GM12875 (cell line): ENCODE results near the gene NKTR.

Experiments used
- H3K4me3 ChIP-seq: one replicate; pipeline ENCODE4 v1.5.1; 2011; ENCODE audit warnings: low read depth, low read length, control low read depth
- CTCF ChIP-seq: IDR thresholded peaks from 2 replicates; pipeline ENCODE4 v1.5.1; 2011; ENCODE audit warnings: low read depth, mild to moderate bottlenecking, control low read depth, inconsistent platforms, low read length, moderate library complexity, borderline replicate concordance; ENCODE audit not compliant: insufficient read depth

NKTR gene

GRCh38 chr3:42638339-42638842 is 37.9 kb downstream of the NKTR start:
- TF ChIP-seq CTCF: no peak
- no peak overlapping the region for H3K4me3 ChIP-seq

GRCh38 chr3:42639192-42639591 is 38.7 kb downstream of the NKTR start:
- no peak overlapping the region for H3K4me3 ChIP-seq
- TF ChIP-seq CTCF: no peak

- H3K4me3 ChIP-seq: no peak overlapping the region
- TF ChIP-seq CTCF: no peak
Measured at GRCh38 chr3:42640129-42640528, 39.6 kb downstream of the NKTR start.

GRCh38 chr3:42640771-42641370 is 40.4 kb downstream of the NKTR start:
- H3K4me3 ChIP-seq: no peak overlapping the region
- no peak for TF ChIP-seq CTCF

GRCh38 chr3:42647821-42648459 is 47.5 kb downstream of the NKTR start:
- no peak overlapping the region for H3K4me3 ChIP-seq
- no peak for TF ChIP-seq CTCF

GRCh38 chr3:42649006-42649405 is 48.5 kb downstream of the NKTR start:
- TF ChIP-seq CTCF: no peak
- no peak overlapping the region for H3K4me3 ChIP-seq

- TF ChIP-seq CTCF: no peak
- H3K4me3 ChIP-seq: no peak overlapping the region
Measured at GRCh38 chr3:42649783-42650182, 49.3 kb downstream of the NKTR start.
